Left ventricle myocardium inferior (tissue), 1 donor: Measurements from ENCODE around the gene SH3PXD2A. TPM values are rescaled to one million over a fixed set of nuclear protein-coding genes. Genes with fewer than 3 reads are reported as not detected.

ENCODE experiments used
- DNase-seq: peaks from one replicate; pipeline ENCODE4 v3.0.0-alpha.2; 2020
- H3K27ac ChIP-seq: fragments of 200-600 bp; replicated peaks from 2 replicates; pipeline ENCODE4 v1.8.0; 2021
- H3K27me3 ChIP-seq: fragments of 200-600 bp; 2 replicates; pipeline ENCODE4 v1.8.0; 2021; ENCODE audit warnings: low read depth
- H3K36me3 ChIP-seq: fragments of 200-600 bp; 2 replicates; pipeline ENCODE4 v1.8.0; 2021
- H3K4me1 ChIP-seq: fragments of 200-600 bp; 2 replicates; pipeline ENCODE4 v1.8.0; 2021
- H3K4me3 ChIP-seq: fragments of 200-600 bp; 2 replicates; pipeline ENCODE4 v1.8.0; 2021; ENCODE audit warnings: mild to moderate bottlenecking, moderate library complexity
- H3K9me3 ChIP-seq: fragments of 200-600 bp; replicated peaks from 2 replicates; pipeline ENCODE4 v1.8.0; 2021
- CTCF ChIP-seq: fragments of 200-600 bp; IDR thresholded peaks from 2 replicates; pipeline ENCODE4 v1.8.0; 2021; ENCODE audit warnings: antibody characterized with exemption, mild to moderate bottlenecking, borderline replicate concordance
- intact Hi-C: fragments of 100-400 bp; cut with micrococcal nuclease; formaldehyde crosslinking; loops from one replicate; pipeline ENCODE4 v1.11.0; 2022
- total RNA-seq: library from RNA; stranded (reverse); fragmentation: NEBNext Ultra II Directional; extraction: Animal tissue kit (Norgen Biotek cat#: 25700); gene quantifications from one replicate; pipeline ENCODE4 v1.2.1, GENCODE V29; 2021
- donor health status: DM: no; HTN: yes; CAD: no; lungs with severe emphysema.

Gene SH3PXD2A
- total RNA-seq, 1 donor from 2014 or later, result 34.4 TPM

GRCh38 chr10:103687172-103687571, 168.2 kb downstream of the SH3PXD2A start:
- no peak overlapping the region for H3K27ac ChIP-seq
- H3K9me3 ChIP-seq, result no peaks in the 10 kb centered on the region
- no peak overlapping the region for H3K4me3 ChIP-seq
- H3K27me3 ChIP-seq, result no peaks in the 10 kb centered on the region
- TF ChIP-seq CTCF, result no peak
- intact Hi-C loops, result loop anchor here (5.0 kb wide), 1 partner anchor 90 kb away; no protein-coding TSS in a partner anchor
- H3K4me1 ChIP-seq, result peaks cover 9% of the 10 kb centered on the region
- no peak for DNase-seq
- no peaks in the 10 kb centered on the region for H3K36me3 ChIP-seq

- no peaks in the 10 kb centered on the region for H3K27me3 ChIP-seq
- H3K9me3 ChIP-seq, result no peaks in the 10 kb centered on the region
- peaks cover 9% of the 10 kb centered on the region for H3K4me1 ChIP-seq
- H3K36me3 ChIP-seq, result no peaks in the 10 kb centered on the region
- no peak overlapping the region for H3K4me3 ChIP-seq
- intact Hi-C loops, result loop anchor here (5.0 kb wide), 1 partner anchor 89 kb away; no protein-coding TSS in a partner anchor
- peak; percentile 73 for DNase-seq
- H3K27ac ChIP-seq, result no peak overlapping the region
- TF ChIP-seq CTCF, result peak; percentile 97
These were observed 169.3 kb downstream of the SH3PXD2A start for GRCh38 chr10:103685880-103686669.

GRCh38 chr10:103683851-103684250, 171.5 kb downstream of the SH3PXD2A start:
- no peak for TF ChIP-seq CTCF
- H3K36me3 ChIP-seq, result no peaks in the 10 kb centered on the region
- H3K27me3 ChIP-seq, result no peaks in the 10 kb centered on the region
- peaks cover 11% of the 10 kb centered on the region for H3K4me1 ChIP-seq
- intact Hi-C loops, result no loop called here
- H3K4me3 ChIP-seq, result no peak overlapping the region
- no peaks in the 10 kb centered on the region for H3K9me3 ChIP-seq
- DNase-seq, result no peak
- no peak overlapping the region for H3K27ac ChIP-seq

GRCh38 chr10:103682631-103683030, 172.7 kb downstream of the SH3PXD2A start:
- Histone ChIP-seq H3K27me3 (no peaks in the 10 kb centered on the region), H3K36me3 (no peaks in the 10 kb centered on the region), H3K27ac (no peak overlapping the region), H3K4me3 (no peak overlapping the region), H3K9me3 (no peaks in the 10 kb centered on the region), H3K4me1 (peaks cover 24% of the 10 kb centered on the region)
- no peak for TF ChIP-seq CTCF
- intact Hi-C loops, result no loop called here
- no peak for DNase-seq

GRCh38 chr10:103681617-103682399, 173.6 kb downstream of the SH3PXD2A start:
- Histone ChIP-seq H3K27ac (no peak overlapping the region), H3K9me3 (no peaks in the 10 kb centered on the region), H3K4me3 (no peak overlapping the region), H3K27me3 (no peaks in the 10 kb centered on the region), H3K4me1 (peaks cover 31% of the 10 kb centered on the region), H3K36me3 (no peaks in the 10 kb centered on the region)
- no peak for DNase-seq
- no peak for TF ChIP-seq CTCF
- intact Hi-C loops, result no loop called here
